Measurements from ENCODE around the gene ERICH4. TPM values are rescaled to one million over a fixed set of nuclear protein-coding genes. Genes with fewer than 3 reads are reported as not detected.
A peak's percentile ranks its signal among the peaks of the same experiment; 100 is the strongest.
"Not testable (repeated sequence)": the region's sequence is repeated elsewhere in the genome, so short reads cannot be mapped to it uniquely, and the experiment has no call there.

Gene ERICH4
- total RNA-seq, 2 donors from 2014 or later, result not detected

- TF ChIP-seq CTCF (IDR thresholded peaks at IDR 0.05), result no peak
- no peaks in the 10 kb centered on the region for H3K27me3 ChIP-seq
- no peak for DNase-seq (ENCODE audit: low spot score)
- peaks cover 0 to 36% of the 10 kb centered on the region in 2 donors for H3K4me1 ChIP-seq
- no peak overlapping the region for H3K4me3 ChIP-seq
- no peaks in the 10 kb centered on the region for H3K9me3 ChIP-seq
- H3K36me3 ChIP-seq, result peaks cover 3% of the 10 kb centered on the region
- H3K27ac ChIP-seq, result no peak overlapping the region
These were observed 37.2 kb upstream of the ERICH4 start for GRCh38 chr19:41405776-41406175.

GRCh38 chr19:41407271-41407670, 35.7 kb upstream of the ERICH4 start:
- Histone ChIP-seq H3K27me3 (no peaks in the 10 kb centered on the region), H3K27ac (no peak overlapping the region), H3K4me3 (no peak overlapping the region), H3K36me3 (peaks cover 9% of the 10 kb centered on the region), H3K9me3 (no peaks in the 10 kb centered on the region), H3K4me1 (peaks cover 0 to 50% of the 10 kb centered on the region in 2 donors)
- no peak for TF ChIP-seq CTCF (IDR thresholded peaks at IDR 0.05)
- no peak for DNase-seq (ENCODE audit: low spot score)

- DNase-seq (ENCODE audit: low spot score), result no peak
- H3K36me3 ChIP-seq, result peaks cover 9% of the 10 kb centered on the region
- TF ChIP-seq CTCF (IDR thresholded peaks at IDR 0.05), result no peak
- no peak overlapping the region for H3K4me3 ChIP-seq
- H3K9me3 ChIP-seq, result no peaks in the 10 kb centered on the region
- H3K27me3 ChIP-seq, result no peaks in the 10 kb centered on the region
- peak overlapping the region; percentile 71 to 78 for H3K27ac ChIP-seq
- peaks cover 0 to 50% of the 10 kb centered on the region in 2 donors for H3K4me1 ChIP-seq
These were observed 34.7 kb upstream of the ERICH4 start for GRCh38 chr19:41408256-41408655.

DNA sequence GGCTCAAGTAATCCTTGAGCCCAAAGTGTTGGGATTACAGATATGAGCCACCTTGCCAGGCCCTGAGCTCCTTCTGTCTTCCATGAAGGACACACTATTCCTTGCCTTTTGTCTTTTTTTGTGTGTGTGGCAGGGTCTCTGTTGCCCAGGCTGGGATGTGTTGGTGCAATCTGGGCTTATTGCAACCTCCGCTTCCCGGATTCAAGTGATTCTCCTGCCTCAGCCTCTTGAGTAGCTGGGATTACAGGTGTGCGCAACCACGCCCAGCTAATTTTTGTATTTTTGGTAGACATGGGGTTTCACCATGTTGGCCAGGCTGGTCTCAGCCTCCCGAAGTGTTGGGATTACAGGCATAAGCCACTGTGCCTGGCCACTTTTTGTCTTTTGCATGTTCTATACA, 34.1 kb upstream of the ERICH4 start:
- peaks cover 11% of the 10 kb centered on the region for H3K36me3 ChIP-seq
- not testable (repeated sequence) for H3K4me3 ChIP-seq; H3K27me3 ChIP-seq; H3K9me3 ChIP-seq; DNase-seq (ENCODE audit: low spot score)
- peaks cover 0 to 50% of the 10 kb centered on the region in 2 donors for H3K4me1 ChIP-seq
- peak overlapping the region; percentile 71 to 78 for H3K27ac ChIP-seq

- H3K4me3 ChIP-seq, result no peak overlapping the region
- H3K4me1 ChIP-seq, result peaks cover 0 to 50% of the 10 kb centered on the region in 2 donors
- no peak for DNase-seq (ENCODE audit: low spot score)
- peak overlapping the region; percentile 71 to 78 for H3K27ac ChIP-seq
- no peaks in the 10 kb centered on the region for H3K27me3 ChIP-seq
- TF ChIP-seq CTCF (IDR thresholded peaks at IDR 0.05), result no peak
- H3K9me3 ChIP-seq, result no peaks in the 10 kb centered on the region
- H3K36me3 ChIP-seq, result peaks cover 16% of the 10 kb centered on the region
These were observed 33.7 kb upstream of the ERICH4 start for GRCh38 chr19:41409288-41409687.

- H3K36me3 ChIP-seq, result peaks cover 27% of the 10 kb centered on the region
- peak overlapping the region; percentile 71 to 78 for H3K27ac ChIP-seq
- H3K27me3 ChIP-seq, result no peaks in the 10 kb centered on the region
- TF ChIP-seq CTCF (IDR thresholded peaks at IDR 0.05), result no peak
- peaks cover 0 to 50% of the 10 kb centered on the region in 2 donors for H3K4me1 ChIP-seq
- H3K9me3 ChIP-seq, result no peaks in the 10 kb centered on the region
- no peak overlapping the region for H3K4me3 ChIP-seq
- no peak for DNase-seq (ENCODE audit: low spot score)
These were observed 32.5 kb upstream of the ERICH4 start for GRCh38 chr19:41410336-41411054.

All from right atrium auricular region (tissue), 2 donors.